Epithelial cell of esophagus (primary cell): Measurements from ENCODE around the gene SMTNL1.
A peak's percentile ranks its signal among the peaks of the same experiment; 100 is the strongest.

ENCODE experiments used
- DNase-seq: peaks from one replicate; pipeline ENCODE4 v3.0.0; 2010; ENCODE audit warnings: low read depth
- H3K4me3 ChIP-seq: 2 replicates; pipeline ENCODE4 v1.5.1; 2011; ENCODE audit warnings: mild to moderate bottlenecking, low read length, control low read depth
- TF ChIP-seq, protein P1 (sequence below): IDR thresholded peaks from 2 replicates; pipeline ENCODE4 v1.5.1; 2011; ENCODE audit warnings: low read depth, mild to moderate bottlenecking, low read length, control low read depth, inconsistent platforms; ENCODE audit not compliant: insufficient read depth; ENCODE audit errors: missing control alignments

SMTNL1 gene

DNA sequence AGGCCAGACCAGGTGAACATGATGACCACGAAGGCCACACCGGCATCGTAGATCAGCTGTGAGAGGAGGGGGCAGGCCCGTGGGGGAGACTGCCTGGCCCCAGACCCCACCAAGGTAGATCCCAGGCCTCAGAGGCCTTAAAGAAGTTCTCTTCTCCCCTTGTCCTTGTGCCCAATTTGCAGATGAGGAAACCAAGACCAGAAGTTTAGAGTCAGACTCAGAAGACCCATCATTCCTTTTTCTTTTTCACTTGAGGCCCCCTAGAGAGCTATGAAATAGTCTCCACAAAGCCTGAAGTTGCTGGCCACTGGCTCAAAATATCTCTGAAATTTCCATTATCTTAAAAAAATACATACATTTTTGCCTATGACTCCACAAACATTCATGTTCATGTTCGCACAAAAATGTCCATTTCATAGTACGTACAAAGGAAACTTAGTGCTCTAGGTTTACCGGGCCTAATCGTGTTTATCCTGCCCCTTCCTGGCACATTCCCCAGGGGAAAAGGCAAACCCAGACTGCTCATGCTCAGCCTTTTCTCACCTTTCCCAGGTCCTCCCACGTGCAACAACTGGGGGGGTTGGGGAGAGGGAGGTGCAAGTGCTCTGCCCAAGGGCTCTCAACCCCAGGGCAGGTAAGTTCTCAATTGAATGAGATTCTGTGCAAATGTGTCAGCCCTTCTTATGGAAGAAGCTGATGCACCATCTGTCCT lies 41.1 kb upstream of the SMTNL1 start:
- H3K4me3 ChIP-seq: no peak overlapping the region
- TF ChIP-seq, protein P1, sequence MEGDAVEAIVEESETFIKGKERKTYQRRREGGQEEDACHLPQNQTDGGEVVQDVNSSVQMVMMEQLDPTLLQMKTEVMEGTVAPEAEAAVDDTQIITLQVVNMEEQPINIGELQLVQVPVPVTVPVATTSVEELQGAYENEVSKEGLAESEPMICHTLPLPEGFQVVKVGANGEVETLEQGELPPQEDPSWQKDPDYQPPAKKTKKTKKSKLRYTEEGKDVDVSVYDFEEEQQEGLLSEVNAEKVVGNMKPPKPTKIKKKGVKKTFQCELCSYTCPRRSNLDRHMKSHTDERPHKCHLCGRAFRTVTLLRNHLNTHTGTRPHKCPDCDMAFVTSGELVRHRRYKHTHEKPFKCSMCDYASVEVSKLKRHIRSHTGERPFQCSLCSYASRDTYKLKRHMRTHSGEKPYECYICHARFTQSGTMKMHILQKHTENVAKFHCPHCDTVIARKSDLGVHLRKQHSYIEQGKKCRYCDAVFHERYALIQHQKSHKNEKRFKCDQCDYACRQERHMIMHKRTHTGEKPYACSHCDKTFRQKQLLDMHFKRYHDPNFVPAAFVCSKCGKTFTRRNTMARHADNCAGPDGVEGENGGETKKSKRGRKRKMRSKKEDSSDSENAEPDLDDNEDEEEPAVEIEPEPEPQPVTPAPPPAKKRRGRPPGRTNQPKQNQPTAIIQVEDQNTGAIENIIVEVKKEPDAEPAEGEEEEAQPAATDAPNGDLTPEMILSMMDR: no peak
- DNase-seq: no peak

DNA sequence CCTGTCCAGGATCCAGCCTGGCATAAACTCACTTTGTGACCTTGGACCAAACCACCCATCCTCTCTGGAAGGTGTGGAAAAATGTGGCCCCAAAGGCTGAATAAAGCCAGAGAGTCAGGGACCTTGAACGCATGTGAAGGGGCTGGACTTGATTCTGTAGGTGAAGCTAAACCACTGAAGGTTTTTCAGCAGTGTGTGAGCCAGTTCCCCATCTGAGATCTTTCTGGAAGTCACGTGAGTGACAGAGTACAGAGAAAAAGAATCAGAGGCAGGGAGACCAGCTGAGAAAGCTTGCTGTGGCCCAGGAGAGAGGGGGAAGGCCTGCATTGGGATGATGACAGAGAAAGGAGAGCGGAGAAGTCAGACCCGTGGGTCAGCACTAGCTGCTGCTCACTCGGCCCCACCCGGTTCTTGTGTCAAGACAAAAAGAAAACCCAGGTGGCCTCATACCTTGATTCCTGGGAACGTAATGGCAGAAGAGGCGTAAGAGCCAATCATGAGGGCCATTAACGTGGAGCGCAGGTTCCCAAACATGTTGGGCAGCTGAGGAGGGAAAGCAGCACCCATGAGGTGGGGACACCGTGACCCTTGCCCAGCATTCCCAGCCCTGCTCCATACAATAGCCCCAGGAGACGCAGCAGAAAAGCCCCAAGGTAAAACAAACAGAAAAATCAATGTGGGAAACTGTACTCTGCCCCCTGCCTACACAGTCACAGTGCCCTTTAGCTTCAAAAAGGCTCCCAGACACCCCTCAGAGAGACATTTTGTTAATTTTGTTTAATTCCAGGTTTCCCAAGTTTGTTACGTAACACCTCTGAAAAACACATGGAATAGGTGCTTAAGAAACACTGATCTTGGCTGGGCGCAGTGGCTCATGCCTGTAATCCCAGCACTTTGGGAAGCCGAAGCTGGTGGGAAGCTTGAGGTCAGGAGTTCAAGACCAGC lies 39.8 kb upstream of the SMTNL1 start:
- no peak overlapping the region for H3K4me3 ChIP-seq
- TF ChIP-seq, protein P1: no peak
- no peak for DNase-seq

DNA sequence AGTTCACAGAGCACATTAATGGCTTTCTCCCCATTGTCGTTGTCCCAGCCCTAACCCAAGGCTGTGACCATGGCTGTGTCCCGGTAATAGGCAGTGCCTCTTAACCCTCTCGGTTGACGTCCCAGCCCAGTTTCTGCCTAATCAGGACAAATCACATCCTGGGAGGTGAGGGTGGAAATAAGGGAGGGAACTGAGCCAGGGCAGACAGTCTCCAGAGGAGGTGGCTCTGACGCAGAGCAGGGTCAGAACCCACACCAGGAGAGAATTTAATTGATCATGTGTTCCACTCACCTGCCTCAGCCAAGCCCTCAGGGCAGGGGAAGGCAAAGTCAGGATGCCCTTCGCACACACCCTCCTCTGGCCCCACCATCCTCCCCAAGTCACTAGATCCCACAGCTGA lies 38.9 kb upstream of the SMTNL1 start:
- no peak overlapping the region for H3K4me3 ChIP-seq
- TF ChIP-seq, protein P1: no peak
- no peak for DNase-seq

DNA sequence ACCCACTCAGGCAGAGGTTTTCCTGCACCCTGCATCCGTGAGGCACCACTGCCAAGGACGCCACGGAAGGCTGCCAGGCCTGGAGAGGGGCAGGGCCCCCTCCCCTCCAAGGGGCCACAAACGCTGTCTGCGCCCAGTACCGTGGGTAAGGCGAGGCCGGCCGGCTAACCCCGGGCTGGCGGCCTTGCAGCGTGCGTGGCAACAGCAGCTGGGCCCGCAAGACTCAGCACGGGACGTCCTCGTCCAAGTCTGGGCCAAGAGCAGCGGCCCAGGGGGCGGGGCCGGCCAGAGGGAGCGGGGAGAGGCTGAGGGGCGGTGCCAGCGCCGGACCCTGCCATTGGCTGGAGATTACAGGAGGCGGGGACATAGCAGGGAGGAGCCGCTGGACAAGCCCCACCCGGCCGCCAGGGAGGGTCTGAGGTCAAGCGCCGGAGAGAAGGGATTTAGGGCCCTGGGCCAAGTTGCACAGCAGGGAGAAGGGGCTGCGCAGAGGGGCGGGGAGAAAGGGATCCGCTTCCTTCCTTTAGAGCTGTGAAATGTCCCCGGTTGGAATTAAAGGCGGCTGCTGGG lies 37.9 kb upstream of the SMTNL1 start:
- TF ChIP-seq, protein P1: no peak
- peak overlapping the region; percentile 27 for H3K4me3 ChIP-seq
- peak; percentile 85 for DNase-seq

DNA sequence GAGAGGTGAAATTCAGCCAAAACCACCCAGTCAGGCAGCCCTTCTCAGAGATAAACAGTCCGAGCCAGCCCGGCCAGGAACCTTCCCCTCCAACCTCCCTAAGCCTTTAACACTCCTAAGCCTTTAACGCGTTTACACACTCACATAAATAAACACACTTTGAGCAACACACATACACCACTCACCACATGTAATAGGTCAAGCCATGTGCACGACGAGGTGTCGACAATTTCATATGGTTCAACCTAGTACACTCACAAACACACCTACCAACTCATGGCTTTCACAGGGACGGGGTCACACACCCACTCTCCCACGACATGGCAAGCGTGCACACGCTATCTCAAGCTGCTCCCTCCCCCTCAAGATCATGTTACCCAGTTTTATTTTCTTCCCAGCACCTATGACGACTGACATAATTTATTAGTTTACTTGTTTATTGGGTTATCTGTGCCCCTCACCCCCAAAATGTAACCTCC lies 37.4 kb upstream of the SMTNL1 start:
- H3K4me3 ChIP-seq: peak overlapping the region; percentile 27
- TF ChIP-seq, protein P1: no peak

DNA sequence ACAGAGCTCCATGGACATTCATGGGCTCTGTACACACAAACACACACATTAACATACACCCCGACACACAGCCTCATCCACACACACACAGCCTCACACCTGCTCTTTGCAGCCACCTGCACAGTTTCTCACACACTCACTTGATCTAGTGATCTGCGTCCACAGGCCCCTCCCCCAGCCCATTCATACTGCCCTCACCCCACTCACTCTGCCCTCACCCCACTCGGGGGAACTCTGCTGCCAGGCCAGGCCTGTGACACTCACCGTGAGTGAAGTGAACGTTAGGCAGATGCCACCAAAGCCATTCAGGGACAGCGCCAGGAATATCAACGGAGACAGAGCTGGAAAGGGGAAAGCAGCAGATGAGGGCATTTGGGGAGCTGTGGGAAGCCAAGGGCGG lies 36.9 kb upstream of the SMTNL1 start:
- DNase-seq: no peak
- H3K4me3 ChIP-seq: no peak overlapping the region
- TF ChIP-seq, protein P1: no peak

More for the DNA sequence above, 37.4 kb upstream of the SMTNL1 start:
- DNase-seq: no peak
